Activated gamma-delta T cell treated with anti-CD3 and anti-CD28 coated beads, Interleukin-2, amount 50 U/mL, for 16 hours (primary cell): ENCODE results near the gene CELA3A.
A peak's percentile ranks its signal among the peaks of the same experiment; 100 is the strongest.
"Not testable (repeated sequence)": the region's sequence is repeated elsewhere in the genome, so short reads cannot be mapped to it uniquely, and the experiment has no call there.

Experiments used
- DNase-seq: peaks from one replicate; pipeline ENCODE4 v3.0.0-alpha.2; 2020; ENCODE audit warnings: low read depth

CELA3A gene

GRCh38 chr1:22001409-22001808, at the start of gene CELA3A:
TSS of gene CELA3A (plus strand) at chr1:22001657. CDS start at chr1:22001675, 18 bp downstream.
- DNase-seq, result no peak

GRCh38 chr1:21952786-21953520, 48.5 kb upstream of the CELA3A start:
- no peak for DNase-seq

DNA sequence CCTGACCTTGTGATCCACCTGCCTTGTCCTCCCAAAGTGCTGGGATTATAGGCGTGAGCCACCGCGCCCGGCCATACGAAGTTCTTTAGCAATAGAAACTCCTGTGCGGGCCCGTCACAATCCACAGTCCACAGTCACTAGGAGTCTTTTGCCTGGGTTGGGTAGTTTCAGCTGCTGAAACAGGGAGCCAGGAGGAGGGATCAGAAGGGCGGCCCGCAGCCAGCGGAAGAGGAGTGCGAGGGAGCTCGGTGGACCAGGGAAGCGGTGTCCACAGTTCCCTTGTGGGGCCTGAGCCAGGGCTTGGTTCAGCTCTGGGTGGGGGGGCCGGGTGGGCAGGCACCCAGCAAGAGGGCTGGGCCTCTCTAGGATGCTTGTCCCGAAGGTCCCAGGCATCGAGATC, 46.4 kb upstream of the CELA3A start:
- no peak for DNase-seq

DNA sequence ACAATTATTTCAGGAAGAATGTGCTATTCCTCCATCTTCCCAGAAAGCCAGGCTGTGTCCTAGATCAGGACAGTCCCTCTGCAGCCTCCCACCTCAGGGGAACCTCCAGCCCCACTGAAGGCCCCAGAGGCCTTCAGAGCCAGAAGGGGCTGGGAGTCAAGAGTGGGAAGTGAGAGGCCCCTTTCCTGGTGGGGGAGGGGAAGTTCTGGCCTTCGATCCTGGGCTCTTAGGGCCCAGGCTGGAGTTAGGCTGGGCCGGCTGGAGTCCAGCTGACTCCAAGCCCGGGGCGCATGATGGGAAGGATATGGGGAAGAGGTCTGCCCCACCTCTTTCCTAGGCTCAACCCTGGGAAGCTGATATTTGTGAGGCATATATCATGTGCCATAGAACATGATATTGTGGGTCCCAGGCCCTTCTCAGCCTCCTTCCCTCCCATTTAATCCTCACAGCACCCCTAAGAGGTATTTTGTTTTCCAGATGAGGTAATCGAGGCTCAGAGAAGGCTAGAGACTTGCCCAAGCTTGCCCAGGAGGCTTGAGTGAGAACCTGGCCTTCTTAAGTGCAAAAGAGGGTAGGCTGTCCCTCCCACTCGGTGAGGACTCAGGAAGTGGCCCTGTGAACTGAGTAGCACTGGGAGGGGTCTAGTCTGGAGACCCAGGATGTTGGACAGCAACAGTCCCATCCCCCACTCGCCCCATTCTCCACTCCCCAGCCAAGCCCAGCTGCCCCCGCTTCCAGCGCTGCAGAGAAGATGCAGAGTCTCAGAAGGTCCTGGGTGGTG, 45.8 kb upstream of the CELA3A start:
- no peak for DNase-seq

- peak; percentile 23 for DNase-seq
Measured at GRCh38 chr1:21956720-21957552, 44.5 kb upstream of the CELA3A start.

DNA sequence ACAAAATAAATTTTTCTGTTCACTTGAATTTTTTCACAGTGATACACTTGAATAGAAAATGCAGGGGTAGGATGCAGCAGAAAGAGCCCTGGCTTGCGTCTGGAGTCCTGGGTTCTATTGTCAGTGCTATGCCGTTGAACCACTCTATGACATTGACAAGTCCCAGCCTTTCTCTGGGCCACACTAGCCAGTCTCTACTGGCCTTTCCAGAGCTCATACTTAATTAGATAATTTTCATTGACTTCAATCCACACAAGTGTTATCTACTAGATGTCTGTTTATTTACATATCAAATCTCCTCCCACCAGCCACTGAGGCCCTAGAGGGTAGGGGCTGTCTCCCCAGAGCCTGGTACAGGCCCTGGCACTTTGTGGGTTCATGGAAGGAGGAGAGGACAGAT, 40.1 kb upstream of the CELA3A start:
- no peak for DNase-seq

- DNase-seq, result no peak
Measured at GRCh38 chr1:21961799-21962198, 39.7 kb upstream of the CELA3A start.

DNA sequence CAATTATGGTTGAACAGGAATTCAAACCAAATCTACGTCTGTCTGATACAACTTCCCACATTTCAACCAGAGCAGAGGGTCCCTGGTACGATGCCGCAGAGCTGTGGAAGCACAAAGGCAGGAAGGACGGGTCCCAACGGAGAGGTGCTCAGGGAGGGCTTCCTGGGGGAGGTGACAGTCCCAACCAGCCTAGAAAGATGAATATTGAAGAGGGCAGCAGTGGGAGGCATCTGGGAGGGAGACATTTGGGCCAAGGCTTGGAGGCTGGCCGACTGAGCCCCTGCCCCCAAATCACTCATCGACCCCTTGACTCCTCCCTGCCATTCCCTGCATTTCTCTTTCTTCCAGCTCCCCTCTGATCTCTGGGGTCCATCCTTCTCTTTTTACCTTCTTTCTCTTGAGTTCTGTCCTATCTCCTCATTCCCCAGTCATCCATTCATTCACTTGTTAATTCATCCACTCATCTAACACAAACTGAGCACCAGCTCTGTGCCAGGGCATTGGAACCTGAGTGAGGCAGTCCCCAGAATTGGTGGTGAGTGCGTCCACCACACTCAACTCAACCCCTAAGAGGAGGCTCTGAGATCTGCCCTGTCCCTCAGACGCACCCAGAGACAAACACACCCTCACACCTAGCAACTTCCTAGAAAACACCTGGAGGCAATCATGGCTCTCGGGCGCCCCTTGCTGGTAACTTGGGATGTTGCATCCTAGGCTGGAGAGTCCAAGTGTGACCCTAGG, 37.8 kb upstream of the CELA3A start:
- DNase-seq, result peak; percentile 72

GRCh38 chr1:21966247-21967000, 35.0 kb upstream of the CELA3A start:
- DNase-seq, result no peak

DNA sequence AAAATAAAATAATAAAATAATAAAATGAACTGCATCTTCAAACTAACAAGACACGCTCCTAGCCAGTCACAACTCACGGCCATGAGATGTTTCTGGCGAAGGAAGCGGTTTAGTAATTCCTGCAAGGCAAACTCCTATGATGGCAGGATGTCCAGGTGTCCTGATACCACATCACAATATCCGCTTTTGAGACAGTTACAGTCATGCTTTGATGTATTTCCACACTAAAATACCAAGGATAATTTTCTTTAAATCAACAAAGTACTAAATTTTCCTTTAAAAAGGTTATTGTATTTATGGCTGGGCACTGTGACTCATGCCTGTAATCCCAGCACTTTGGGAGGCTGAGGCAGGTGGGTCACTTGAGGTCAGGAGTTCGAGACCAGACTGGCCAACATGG, 34.2 kb upstream of the CELA3A start:
- DNase-seq, result not testable (repeated sequence)

- not testable (repeated sequence) for DNase-seq
Measured at GRCh38 chr1:21969066-21969465, 32.4 kb upstream of the CELA3A start.

- DNase-seq, result not testable (repeated sequence)
Measured at GRCh38 chr1:21970523-21970922, 30.9 kb upstream of the CELA3A start.

GRCh38 chr1:21972973-21973441, 28.4 kb upstream of the CELA3A start:
- DNase-seq, result not testable (repeated sequence)

GRCh38 chr1:21973948-21974347, 27.5 kb upstream of the CELA3A start:
- DNase-seq, result not testable (repeated sequence)

DNA sequence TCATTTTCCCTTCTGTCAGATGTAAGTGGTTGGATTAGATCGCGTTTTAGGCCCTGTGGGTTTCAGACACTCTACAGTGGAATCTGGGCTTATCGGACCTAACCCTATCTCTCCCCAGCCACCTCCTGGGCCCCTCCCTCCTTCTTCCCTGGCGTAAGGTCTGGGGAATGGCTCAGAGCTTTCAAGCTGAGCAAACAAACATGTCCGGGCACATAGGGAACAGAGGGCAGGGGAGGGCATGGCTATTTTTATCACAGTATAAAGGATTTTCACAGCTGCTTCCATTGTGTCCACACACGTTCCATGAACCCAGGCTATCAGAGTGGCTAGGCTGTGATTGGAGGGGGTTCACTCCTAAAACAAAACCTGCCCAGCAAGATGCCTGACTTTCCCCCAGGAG, 26.8 kb upstream of the CELA3A start:
- DNase-seq, result not testable (repeated sequence)

GRCh38 chr1:21975296-21975695, 26.2 kb upstream of the CELA3A start:
- not testable (repeated sequence) for DNase-seq

DNA sequence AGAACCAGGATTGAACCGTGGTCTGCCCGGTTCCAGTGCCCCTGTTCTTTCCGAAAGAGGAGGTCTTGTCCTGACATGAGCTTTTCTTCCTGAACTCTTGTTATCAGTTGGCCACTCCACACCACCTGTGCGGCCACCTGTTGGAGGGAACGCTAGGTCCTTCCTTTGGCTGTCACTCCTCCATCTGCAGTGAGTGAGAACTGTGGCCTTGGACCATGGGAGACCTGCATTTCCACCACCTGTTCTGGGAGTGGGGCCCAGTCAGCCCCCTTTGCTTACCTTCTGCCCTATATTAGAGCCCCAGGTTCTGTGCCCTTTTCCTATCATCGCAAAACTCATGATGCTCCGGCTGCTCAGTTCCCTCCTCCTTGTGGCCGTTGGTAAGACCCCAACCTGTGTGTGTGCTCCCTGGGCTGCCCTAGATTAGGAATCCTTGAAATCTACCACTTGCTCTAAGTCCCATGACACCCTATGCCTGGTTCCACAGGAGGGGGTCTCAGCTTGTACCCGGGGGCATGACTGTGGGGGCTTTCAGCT, 24.7 kb upstream of the CELA3A start, which contains the start of gene CELA3B:
Gene CELA3B (plus strand): TSS at position 320 of the 537 bp plus-strand sequence. CDS start 18 bp downstream, at position 338.
- not testable (repeated sequence) for DNase-seq

DNA sequence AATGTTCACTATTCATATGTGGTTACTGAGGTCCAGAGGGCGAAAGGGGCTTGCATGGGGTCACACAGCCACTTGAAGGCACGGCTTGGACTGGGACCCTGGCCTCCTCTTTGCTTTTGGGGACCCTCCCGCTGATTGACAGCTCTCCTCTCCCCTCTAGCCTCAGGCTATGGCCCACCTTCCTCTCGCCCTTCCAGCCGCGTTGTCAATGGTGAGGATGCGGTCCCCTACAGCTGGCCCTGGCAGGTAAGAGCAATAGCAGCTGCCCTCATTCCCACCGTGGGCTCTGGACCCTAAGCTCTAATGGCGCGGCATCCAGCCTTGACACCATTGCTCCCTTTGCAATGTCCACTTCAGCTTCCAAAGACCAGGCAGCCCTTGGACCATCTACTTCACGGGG, 23.2 kb upstream of the CELA3A start:
- DNase-seq, result not testable (repeated sequence)

DNA sequence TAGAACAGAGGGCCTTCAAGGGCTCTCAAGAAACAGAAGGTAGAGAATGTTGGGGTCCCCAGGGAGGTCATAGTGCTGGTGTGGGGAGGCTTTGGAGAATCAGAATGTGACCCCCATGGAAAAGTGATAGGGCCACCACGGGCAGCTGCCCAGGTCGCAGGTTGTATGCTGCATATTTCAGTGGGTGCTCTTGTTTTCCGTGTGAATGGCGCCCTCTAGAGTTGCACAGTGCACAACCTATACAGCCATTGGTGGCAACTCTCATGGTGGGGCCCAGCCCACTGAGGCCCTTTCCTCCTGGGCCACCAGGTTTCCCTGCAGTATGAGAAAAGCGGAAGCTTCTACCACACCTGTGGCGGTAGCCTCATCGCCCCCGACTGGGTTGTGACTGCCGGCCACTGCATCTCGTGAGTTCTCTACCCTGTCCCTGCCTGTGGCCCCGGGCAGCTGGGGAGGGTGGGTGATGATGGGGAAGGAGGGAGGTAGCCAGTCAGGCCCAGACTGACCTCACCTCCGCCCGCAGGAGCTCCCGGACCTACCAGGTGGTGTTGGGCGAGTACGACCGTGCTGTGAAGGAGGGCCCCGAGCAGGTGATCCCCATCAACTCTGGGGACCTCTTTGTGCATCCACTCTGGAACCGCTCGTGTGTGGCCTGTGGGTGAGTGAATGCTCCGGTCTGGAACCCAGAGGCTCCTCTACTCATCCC, 20.8 kb upstream of the CELA3A start:
- DNase-seq, result not testable (repeated sequence)

GRCh38 chr1:21981253-21981652, 20.2 kb upstream of the CELA3A start:
- DNase-seq, result not testable (repeated sequence)
